HG02610 (cell line): ENCODE data around the gene GULP1.
"Not testable (repeated sequence)": the region's sequence is repeated elsewhere in the genome, so short reads cannot be mapped to it uniquely, and the experiment has no call there.

Experiments used
- ATAC-seq: cut with Tn5 transposase; IDR thresholded peaks from one replicate; pipeline ENCODE4 v1.9.1; 2021; ENCODE audit warnings: mild to moderate bottlenecking, moderate library complexity; ENCODE audit not compliant: unreplicated experiment

The GULP1 gene

GRCh38 chr2:188588235-188588634 lies 296.6 kb downstream of the GULP1 start:
- no peak for ATAC-seq

- ATAC-seq = no peak
Observed at GRCh38 chr2:188596054-188596453, 304.4 kb downstream of the GULP1 start.

GRCh38 chr2:188598551-188598950 lies 306.9 kb downstream of the GULP1 start:
- no peak for ATAC-seq

GRCh38 chr2:188599140-188599539 lies 307.5 kb downstream of the GULP1 start:
- no peak for ATAC-seq

GRCh38 chr2:188600536-188601210 lies 309.0 kb downstream of the GULP1 start:
- ATAC-seq = no peak

- ATAC-seq = no peak
Observed at GRCh38 chr2:188601391-188601790, 309.7 kb downstream of the GULP1 start.

GRCh38 chr2:188601927-188602326 lies 310.3 kb downstream of the GULP1 start:
- ATAC-seq = no peak

- no peak for ATAC-seq
Observed at GRCh38 chr2:188604579-188604978, 312.9 kb downstream of the GULP1 start.

- ATAC-seq = not testable (repeated sequence)
Observed at GRCh38 chr2:188605609-188606584, 314.2 kb downstream of the GULP1 start.

- not testable (repeated sequence) for ATAC-seq
Observed at GRCh38 chr2:188606596-188606995, 314.9 kb downstream of the GULP1 start.

- ATAC-seq = no peak
Observed at GRCh38 chr2:188607501-188607900, 315.8 kb downstream of the GULP1 start.

- no peak for ATAC-seq
Observed at GRCh38 chr2:188609321-188610049, 317.8 kb downstream of the GULP1 start.

- no peak for ATAC-seq
Observed at GRCh38 chr2:188610050-188610444, 318.4 kb downstream of the GULP1 start.

- ATAC-seq = no peak
Observed at GRCh38 chr2:188610827-188611226, 319.2 kb downstream of the GULP1 start.

GRCh38 chr2:188619146-188619545 lies 327.5 kb downstream of the GULP1 start:
- no peak for ATAC-seq

- no peak for ATAC-seq
Observed at GRCh38 chr2:188620916-188621315, 329.2 kb downstream of the GULP1 start.

- ATAC-seq = no peak
Observed at GRCh38 chr2:188622601-188623260, 331.1 kb downstream of the GULP1 start.

- no peak for ATAC-seq
Observed at GRCh38 chr2:188623995-188624643, 332.4 kb downstream of the GULP1 start.

- no peak for ATAC-seq
Observed at GRCh38 chr2:188627471-188627870, 335.8 kb downstream of the GULP1 start.
